Measurements from ENCODE around the gene CDH9.
"Not testable (repeated sequence)": the region's sequence is repeated elsewhere in the genome, so short reads cannot be mapped to it uniquely, and the experiment has no call there.

The CDH9 gene

DNA sequence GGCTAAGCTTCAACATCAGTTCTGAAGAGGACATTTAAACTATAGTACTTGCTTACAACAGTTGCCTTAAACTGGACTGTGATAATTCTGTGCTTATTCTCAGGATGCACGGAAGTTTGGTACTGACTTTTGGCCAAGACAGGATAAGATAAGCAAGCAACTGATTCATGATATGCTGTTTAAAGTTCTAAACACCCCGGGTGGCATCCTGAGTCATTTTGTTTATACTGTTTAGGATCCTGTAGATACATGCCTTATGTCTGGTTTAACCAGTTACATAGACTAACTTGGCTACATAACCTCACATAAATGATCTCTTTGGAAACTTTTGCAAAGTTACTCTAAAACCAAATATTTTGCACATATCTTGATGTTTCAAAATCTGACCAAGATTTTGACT lies 95.9 kb downstream of the CDH9 start:
- ATAC-seq: no peak

DNA sequence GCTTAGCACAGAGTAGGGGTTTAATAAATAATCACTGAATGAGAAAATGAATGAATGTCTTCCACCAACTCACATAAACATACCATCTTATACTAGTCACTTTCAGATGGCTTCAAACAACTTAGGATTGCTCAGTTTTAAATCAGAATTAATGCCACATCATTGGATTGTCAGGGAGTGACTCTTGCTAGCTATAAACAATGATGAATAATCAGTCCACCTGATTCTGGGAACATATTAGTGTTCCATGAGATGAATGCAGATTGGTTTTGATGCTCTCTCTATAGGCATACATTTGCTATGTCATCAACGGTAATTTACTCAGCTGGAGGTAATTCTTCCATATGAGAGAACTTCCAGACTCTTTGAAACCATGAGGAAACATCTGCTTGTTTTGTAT lies 97.4 kb downstream of the CDH9 start:
- ATAC-seq: no peak

DNA sequence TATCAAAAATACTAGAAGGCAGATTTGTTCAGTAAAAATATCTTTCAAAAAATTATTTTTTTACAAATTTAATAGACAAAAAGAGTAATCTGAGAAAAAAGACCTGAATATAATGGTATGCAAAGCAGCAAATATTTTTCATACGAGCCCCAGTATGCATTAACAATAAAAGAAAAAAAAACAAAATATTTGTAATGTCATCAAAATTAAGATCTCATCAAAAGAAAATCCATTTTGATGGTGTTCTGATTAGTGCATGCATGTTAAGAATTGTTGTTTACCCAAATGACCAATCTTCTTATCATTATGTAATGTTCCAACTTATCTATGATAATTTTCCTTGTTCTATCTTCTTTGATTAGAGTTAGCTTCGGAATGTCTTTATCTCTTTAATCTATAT lies 106.1 kb downstream of the CDH9 start:
- no peak for ATAC-seq

DNA sequence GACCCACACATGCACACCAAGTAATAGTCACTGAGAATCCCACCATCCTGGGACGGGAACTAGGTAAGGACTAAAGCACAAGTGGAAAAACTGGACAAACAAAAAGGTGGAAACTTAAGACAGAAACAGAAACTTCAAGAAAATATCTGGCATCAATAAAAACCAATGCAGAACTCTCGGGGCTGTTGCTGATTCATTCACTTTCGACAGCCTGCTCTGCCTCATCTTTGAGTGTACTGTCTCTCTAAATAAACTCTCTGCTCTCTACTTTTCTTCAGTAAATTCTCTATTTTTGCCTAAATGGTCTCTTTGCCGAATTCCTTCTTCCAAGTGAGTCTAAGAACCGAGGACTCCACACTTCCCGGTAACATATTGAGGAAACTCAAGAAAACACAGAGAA lies 116.9 kb downstream of the CDH9 start:
- ATAC-seq: no peak

DNA sequence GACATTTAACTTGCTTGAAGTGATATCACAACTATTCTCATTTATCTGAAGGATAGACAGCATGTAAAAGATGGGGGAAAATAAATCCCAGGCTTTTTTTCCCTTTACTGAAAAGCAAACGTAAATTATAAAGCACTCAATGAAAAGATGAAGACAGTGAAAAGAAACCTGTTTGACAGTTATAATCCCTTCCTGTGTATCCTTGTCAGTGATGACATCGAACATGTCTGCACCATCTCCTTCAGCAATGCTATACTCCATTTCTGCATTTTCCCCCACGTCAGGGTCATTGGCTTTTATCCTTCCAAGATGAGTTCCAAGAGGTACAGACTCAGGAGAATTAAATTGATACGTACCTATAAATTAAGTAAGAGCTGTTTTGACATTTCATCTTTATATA lies 134.9 kb downstream of the CDH9 start:
- ATAC-seq: no peak

DNA sequence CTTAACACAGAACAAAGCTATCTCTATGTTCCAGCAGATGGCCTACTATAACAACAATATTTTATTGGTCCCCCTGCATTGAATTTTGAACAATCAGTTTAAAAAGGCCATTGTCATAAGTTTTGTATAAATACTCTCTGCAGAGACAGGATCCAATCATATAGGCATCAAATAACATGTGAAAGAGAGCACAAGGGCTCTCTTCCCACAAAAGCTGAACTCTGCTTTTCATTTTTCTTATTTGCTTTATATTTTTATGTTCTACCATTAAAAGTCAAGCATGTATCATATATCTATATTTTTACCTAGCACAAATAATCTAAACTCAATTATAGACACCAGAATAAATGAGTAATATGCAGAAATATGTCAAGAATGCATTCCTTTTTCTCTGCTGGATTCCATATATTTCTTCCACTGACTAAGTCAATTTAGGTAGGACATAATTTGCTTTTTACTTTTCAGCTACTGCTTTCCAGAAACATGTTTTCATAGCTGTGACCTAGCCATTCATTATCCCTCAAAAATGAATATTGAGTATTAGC lies 143.6 kb downstream of the CDH9 start:
- no peak for ATAC-seq

DNA sequence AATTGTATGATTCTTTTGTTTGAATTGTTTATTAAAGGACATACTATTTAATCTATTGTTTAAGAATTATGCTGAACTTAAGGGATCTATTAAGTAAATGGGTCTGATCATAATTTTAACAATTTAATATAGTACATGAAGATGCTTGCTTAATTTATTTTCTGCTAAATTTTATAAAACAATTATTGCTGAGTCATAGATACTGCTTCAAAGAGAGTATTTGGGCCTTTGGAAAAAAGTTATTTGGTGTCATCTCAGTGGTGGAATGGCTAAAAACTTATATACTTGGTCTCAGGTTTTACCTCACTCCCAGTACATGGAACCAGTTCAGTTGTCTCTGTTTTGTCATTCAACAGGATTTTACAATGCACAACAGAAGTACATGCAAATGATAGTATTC lies 145.3 kb downstream of the CDH9 start:
- no peak for ATAC-seq

DNA sequence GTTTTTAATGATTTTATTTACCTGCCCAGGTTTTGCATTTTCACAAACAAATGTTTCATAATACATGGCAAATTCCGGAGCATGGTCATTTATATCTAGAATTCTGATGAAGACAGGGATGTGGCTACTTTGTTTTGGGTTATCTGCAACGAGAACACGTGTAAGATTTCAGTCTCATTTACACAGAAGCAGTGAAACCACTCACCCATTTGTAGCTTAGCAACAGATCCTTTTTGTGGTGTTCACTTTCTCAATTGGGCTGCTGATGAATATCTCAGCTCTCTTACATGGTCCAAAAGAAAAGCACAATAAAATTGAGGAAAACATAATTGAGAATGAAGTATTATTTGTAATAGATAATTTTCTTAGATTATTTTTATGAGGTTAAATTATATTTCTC lies 148.6 kb downstream of the CDH9 start:
- ATAC-seq: no peak

DNA sequence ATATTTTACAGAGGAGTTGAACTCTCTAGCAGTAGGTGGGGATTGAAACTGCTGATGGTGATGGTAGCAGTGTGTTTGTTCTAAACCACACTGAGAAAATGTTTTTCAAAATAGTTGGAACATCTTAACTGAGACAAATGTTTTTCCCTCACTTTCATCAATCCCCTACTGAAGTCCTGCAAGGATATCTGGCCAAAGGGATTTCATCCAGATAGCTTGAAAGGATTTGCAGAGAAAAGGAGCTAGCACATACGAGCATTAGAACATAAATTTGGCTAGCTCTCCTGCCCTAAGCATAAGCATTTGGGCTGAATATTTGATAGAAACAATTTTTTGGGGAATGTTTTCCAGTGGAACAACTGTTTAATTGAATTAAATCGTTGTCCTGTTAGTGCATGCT lies 153.9 kb downstream of the CDH9 start:
- no peak for ATAC-seq

DNA sequence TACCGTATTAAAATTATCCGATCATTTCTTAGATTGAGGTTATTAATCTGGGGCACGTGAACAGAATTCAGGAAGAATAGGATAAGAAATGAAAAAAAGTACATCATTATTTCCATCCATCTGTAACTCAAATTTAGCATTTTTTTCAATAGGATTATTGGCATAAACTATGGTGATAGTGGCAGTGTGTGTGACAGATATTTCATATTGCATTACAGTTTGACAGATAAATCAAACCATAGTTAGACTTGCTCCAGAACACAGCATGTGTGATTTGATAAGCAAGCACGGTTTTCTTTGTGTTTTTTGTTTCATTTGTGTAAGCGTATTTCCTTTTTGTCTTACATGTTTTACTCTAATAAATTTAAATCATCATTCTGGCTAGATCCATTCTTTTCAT lies 155.0 kb downstream of the CDH9 start:
- ATAC-seq: no peak

DNA sequence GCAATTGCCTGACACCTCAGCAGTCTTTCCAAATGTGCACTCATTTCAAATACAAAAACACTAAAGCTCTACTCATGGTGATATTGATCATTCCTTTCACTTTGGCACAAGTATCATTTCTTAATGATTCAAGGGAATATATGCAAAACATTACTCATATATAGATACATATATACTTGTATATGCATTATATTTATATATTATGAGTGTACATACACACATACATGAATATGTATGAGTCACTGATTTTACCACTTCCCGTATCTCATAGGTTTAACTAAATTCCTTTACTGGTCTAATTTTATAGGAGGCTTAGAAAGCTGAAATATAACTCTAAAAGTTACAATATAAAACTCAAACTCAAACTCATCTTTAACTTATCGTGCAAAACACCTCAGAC lies 156.5 kb downstream of the CDH9 start:
- no peak for ATAC-seq

DNA sequence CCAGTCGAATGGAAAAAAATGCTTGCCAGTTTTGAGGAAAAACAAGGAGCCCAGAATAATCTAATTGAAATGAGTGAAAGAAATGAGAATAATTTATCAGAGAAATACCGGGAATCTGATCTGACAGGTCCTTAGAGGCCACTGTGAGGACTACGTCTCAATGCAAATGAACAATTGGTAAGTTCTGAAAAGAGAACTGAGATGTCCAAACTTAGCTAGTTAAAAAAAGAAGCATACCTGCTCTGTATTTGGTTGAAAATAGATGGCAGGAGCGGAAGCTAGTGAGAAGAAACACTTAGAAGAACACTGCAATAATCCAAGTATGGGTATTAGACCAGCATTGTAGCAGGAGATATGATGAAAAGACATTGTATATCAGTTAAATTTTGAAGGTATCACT lies 161.2 kb downstream of the CDH9 start:
- no peak for ATAC-seq

DNA sequence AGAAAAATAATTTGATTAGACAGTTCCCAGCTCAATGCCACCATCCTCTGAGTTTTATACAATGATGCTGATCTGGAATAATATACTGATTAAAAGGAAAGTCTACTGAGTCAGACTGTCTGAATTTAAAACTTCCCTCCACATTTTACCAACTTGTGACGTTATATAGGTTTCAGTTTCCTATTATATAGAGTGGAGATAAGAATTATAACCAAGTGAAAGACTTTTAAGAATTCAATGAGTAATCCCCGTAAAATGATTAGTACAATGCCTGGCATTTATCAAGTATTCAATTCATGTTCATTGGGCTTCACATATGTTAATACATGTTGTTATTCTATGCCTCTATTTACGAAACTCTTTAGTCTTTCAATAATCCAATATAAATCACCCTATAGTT lies 166.0 kb downstream of the CDH9 start:
- no peak for ATAC-seq

DNA sequence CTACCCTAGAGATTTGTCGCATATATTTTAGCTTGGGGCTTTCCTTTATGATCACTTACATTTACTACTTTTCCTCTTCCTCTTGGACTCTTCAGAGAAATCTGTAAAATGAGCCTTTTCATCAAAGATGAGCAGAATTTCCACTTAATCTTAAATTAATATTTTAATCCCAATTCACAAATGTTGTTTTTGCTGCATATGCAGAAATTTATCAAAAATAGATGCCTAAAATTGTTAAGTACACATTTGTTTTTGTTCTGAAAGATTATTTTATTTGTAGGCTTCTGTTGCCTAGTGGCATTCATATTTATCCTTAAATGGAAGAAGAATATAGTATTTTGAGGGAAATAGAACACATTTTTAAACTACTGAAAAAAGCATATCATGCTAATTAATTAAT lies 168.6 kb downstream of the CDH9 start:
- no peak for ATAC-seq

DNA sequence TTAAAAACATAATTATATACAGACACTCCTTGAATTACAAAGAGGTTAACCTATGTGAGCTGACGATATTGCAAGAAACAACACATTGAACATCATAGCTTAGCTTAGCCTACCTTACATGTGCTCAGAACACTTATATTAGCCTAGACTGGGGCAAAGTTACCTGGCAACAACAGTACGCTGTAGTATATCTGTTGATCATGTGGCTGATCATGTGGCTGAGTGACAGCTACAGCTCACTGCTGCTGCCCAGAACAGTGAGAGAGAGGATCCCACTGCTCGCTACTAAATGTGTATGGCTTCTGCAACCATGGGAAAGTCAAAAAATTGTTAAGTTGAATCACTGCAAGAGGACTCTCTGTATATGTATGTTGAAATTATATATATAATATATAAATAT lies 169.9 kb downstream of the CDH9 start:
- no peak for ATAC-seq

DNA sequence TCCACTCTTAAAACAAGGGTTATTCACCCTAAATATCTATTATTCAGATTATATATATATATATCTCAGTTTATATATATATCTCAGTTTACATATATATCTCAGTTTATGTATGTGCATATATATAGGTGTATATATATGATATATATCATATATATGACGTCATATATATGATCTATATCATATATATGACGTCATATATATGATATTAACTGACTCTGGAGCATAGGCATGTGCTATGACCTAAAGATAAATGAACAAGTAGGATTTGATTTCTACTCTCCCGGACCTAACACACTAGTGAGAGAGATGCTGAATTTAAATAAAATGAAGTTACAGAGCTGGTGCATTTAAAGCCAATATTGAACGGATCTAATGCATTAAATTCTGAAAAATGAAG lies 174.3 kb downstream of the CDH9 start:
- ATAC-seq: no peak

DNA sequence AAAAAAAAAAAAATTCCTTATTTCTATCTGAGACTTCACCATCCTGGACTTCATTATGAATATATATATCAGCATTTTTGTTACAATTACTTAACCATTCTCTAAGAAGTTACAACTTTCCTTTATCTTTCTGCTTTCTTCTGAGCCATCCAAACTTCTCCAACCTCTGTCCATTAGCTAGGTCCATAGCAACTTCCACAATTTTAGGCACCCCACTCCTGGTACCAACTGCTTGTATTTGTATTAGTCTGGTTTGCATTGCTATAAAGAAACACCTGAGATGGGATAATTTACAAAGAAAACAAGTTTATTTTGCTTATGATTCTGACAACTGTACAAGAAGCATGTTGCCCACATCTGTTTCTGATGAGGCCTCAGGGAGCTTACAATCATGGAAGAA lies 182.1 kb downstream of the CDH9 start:
- ATAC-seq: no peak

DNA sequence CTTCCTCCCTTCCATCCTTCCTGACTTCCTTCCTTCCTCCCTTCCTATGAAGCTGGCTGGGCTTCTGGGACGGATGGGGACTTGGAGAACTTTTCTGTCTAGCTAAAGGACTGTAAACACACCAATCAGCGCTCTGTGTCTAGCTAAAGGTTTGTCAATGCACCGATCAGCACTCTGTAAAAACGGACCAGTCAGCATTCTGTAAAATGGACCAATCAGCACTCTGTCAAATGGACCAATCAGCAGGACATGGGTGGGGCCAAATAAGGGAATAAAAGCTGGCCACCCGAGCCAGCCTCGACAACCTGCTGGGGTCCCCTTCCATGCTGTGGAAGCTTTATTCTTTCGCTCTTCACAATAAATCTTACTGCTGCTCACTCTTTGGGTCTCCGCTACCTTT lies 185.9 kb downstream of the CDH9 start:
- ATAC-seq: not testable (repeated sequence)

DNA sequence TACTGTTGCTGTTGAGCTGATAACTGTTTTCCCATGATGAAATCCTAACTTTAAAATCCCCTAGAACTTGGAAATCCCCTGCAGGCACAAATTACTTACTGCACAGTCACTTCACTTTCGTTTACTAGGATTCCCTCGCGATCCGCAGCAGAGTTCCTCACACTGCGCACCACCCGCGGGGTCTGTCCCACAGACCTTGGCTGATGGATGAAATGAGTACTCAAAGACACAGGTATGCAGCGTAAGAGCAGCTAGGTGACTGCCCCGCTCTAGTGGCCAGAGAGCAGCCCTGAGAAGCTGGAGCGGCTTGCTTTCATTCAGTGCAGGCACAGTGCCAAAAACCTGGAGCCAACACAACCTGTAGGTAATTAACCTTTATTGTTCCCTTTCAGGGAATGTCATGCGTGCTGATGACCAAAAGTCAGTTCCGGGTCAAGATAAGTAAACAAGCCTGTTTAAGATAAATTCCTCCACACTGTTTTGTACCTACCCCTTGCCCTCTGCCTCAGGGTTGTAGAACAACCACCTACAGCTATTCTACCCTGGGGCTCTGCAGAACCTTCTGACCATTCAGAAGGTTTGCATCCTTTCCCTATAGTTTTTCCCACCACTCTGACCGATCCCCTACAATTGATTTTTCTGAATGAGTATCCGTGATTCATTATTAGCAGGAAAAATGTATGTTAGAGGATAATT lies 191.2 kb downstream of the CDH9 start:
- ATAC-seq: no peak

DNA sequence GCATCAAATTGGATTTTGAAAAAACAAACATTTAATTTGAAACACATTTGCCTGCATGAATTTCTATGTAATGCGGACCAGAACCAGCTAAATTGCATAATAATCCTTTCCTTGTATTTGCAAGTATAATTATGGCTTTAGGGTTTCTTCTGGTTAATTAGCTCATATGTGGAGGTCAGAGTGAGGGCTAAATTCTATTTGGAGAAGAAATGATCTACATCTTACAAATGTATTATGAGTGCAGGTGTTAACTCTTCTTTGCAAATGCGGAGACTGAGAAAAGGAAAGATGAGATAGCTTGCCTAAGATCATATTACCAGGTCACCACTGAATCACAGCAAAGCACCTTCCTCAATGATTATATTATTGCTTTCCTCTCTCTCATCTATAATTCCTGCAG lies 194.7 kb downstream of the CDH9 start:
- ATAC-seq: no peak

DNA sequence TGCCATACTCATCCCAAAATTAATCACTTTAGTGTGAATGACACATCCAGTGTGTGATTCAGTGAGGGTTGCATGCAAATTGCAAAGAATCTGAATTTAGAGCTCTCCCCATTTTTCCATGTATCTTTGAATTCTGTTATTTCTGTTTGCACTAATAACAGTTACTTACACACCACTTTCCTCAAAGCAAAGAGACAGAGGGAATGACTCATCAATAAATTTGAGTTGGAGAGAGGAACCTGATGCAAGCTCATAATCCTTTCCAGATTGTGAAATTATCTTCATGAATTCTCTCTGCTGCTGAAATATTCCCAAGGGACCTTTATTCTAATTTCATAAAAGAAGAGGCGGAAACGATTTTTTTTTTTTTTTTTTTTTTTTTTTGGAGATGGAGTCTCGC lies 204.8 kb downstream of the CDH9 start:
- no peak for ATAC-seq
